OCI-LY1 (cell line): ENCODE data around the gene NHSL2.

Experiments
- H2AFZ ChIP-seq: fragments of 200-600 bp; sonication (generic), shearing (Covaris generic); 2 replicates; pipeline ENCODE4 v1.6.0; 2014; ENCODE audit warnings: antibody characterized with exemption, mild to moderate bottlenecking, low read length
- H3F3A ChIP-seq: fragments of 200-600 bp; sonication (generic), shearing (Covaris generic); 2 replicates; pipeline ENCODE4 v1.6.0; 2014; ENCODE audit warnings: mild to moderate bottlenecking, antibody characterized with exemption, low read length, moderate library complexity; ENCODE audit not compliant: insufficient read depth
- H3K27ac ChIP-seq: fragments of 200-600 bp; sonication (generic); 2 replicates; pipeline ENCODE4 v1.5.1; 2014; ENCODE audit warnings: low read length, mixed run types, mild to moderate bottlenecking, low read depth; ENCODE audit not compliant: poor library complexity, severe bottlenecking
- H3K27me3 ChIP-seq: fragments of 200-600 bp; sonication (generic); 2 replicates; pipeline ENCODE4 v1.6.0; 2014; ENCODE audit warnings: antibody characterized with exemption, mild to moderate bottlenecking, low read length, moderate library complexity; ENCODE audit not compliant: insufficient read depth
- H3K36me3 ChIP-seq: fragments of 200-600 bp; sonication (generic); 2 replicates; pipeline ENCODE4 v1.6.1; 2014; ENCODE audit warnings: mild to moderate bottlenecking, antibody characterized with exemption, low read length, moderate library complexity, mixed read lengths; ENCODE audit not compliant: insufficient read depth
- H3K4me1 ChIP-seq: fragments of 200-600 bp; sonication (generic); 2 replicates; pipeline ENCODE4 v1.5.1; 2014; ENCODE audit warnings: mild to moderate bottlenecking, low read length, moderate library complexity; ENCODE audit not compliant: insufficient read depth, severe bottlenecking
- H3K4me2 ChIP-seq: fragments of 200-600 bp; sonication (generic), shearing (Covaris generic); 2 replicates; pipeline ENCODE4 v1.6.1; 2014; ENCODE audit warnings: low read length
- H3K4me3 ChIP-seq: fragments of 200-600 bp; sonication (generic); 2 replicates; pipeline ENCODE4 v1.5.1; 2014; ENCODE audit warnings: low read length, low read depth, mild to moderate bottlenecking, mixed read lengths; ENCODE audit not compliant: poor library complexity, severe bottlenecking
- H3K79me2 ChIP-seq: fragments of 200-600 bp; shearing (Covaris generic); 2 replicates; pipeline ENCODE4 v1.6.1; 2016; ENCODE audit warnings: mixed run types, low read length, mixed read lengths; ENCODE audit not compliant: insufficient read depth
- H3K9ac ChIP-seq: fragments of 200-600 bp; sonication (generic), shearing (Covaris generic); 2 replicates; pipeline ENCODE4 v1.6.1; 2014; ENCODE audit warnings: mild to moderate bottlenecking, low read length, mixed read lengths
- H3K9me2 ChIP-seq: fragments of 200-600 bp; sonication (generic), shearing (Covaris generic); 2 replicates; pipeline ENCODE4 v1.6.1; 2014; ENCODE audit warnings: low read depth, mild to moderate bottlenecking, low read length, mixed read lengths
- H3K9me3 ChIP-seq: fragments of 200-600 bp; shearing (Covaris generic); 2 replicates; pipeline ENCODE4 v1.6.1; 2014; ENCODE audit warnings: low read length, mixed read lengths
- H4K20me1 ChIP-seq: fragments of 200-600 bp; sonication (generic), shearing (Covaris generic); 2 replicates; pipeline ENCODE4 v1.6.0; 2016; ENCODE audit warnings: mild to moderate bottlenecking, low read length; ENCODE audit not compliant: insufficient read depth
- CTCF ChIP-seq: fragments of 200-600 bp; sonication (generic), shearing (Covaris generic); IDR thresholded peaks from 2 replicates; pipeline ENCODE4 v1.5.1; 2017; ENCODE audit warnings: mild to moderate bottlenecking, antibody characterized with exemption, low read length, moderate library complexity, mixed read lengths
- EZH2 ChIP-seq: fragments of 200-600 bp; sonication (generic), shearing (Covaris generic); IDR thresholded peaks from 2 replicates; pipeline ENCODE4 v1.8.0; 2017; ENCODE audit warnings: borderline replicate concordance, mixed run types, mild to moderate bottlenecking, antibody characterized with exemption, low read length, moderate library complexity, mixed read lengths

The NHSL2 gene

GRCh38 chrX:72145181-72145580, 234.5 kb downstream of the NHSL2 start:
- no peak for TF ChIP-seq CTCF
- TF ChIP-seq EZH2, result no peak

GRCh38 chrX:72146527-72146926, 235.9 kb downstream of the NHSL2 start:
- no peaks in the 10 kb centered on the region for H3K27me3 ChIP-seq
- H3K9me2 ChIP-seq, result no peaks in the 10 kb centered on the region
- no peaks in the 10 kb centered on the region for H3K36me3 ChIP-seq
- H3K9ac ChIP-seq, result no peak overlapping the region
- H4K20me1 ChIP-seq, result no peaks in the 10 kb centered on the region
- no peaks in the 10 kb centered on the region for H3F3A ChIP-seq
- H2AFZ ChIP-seq, result no peak overlapping the region
- no peaks in the 10 kb centered on the region for H3K9me3 ChIP-seq
- TF ChIP-seq EZH2, result no peak
- TF ChIP-seq CTCF, result no peak
- no peak overlapping the region for H3K4me3 ChIP-seq
- H3K4me2 ChIP-seq, result no peak overlapping the region
- no peak overlapping the region for H3K27ac ChIP-seq
- no peaks in the 10 kb centered on the region for H3K4me1 ChIP-seq
- H3K79me2 ChIP-seq, result no peaks in the 10 kb centered on the region

More at GRCh38 chrX:72145181-72145580, 234.5 kb downstream of the NHSL2 start:
- H3K27me3 ChIP-seq, result no peaks in the 10 kb centered on the region
- no peak overlapping the region for H3K27ac ChIP-seq
- H3K4me3 ChIP-seq, result no peak overlapping the region
- H3K4me2 ChIP-seq, result no peak overlapping the region
- H2AFZ ChIP-seq, result no peak overlapping the region
- no peaks in the 10 kb centered on the region for H3K9me2 ChIP-seq
- no peaks in the 10 kb centered on the region for H3K9me3 ChIP-seq
- H3F3A ChIP-seq, result no peaks in the 10 kb centered on the region
- H3K36me3 ChIP-seq, result no peaks in the 10 kb centered on the region
- H4K20me1 ChIP-seq, result no peaks in the 10 kb centered on the region
- no peak overlapping the region for H3K9ac ChIP-seq
- no peaks in the 10 kb centered on the region for H3K79me2 ChIP-seq
- H3K4me1 ChIP-seq, result no peaks in the 10 kb centered on the region

GRCh38 chrX:72158773-72159172, 248.1 kb downstream of the NHSL2 start:
- Histone ChIP-seq H3K27ac (no peak overlapping the region), H3K9me2 (no peaks in the 10 kb centered on the region), H3K4me3 (no peak overlapping the region), H3K27me3 (no peaks in the 10 kb centered on the region), H2AFZ (no peak overlapping the region), H3F3A (no peaks in the 10 kb centered on the region), H3K4me2 (no peak overlapping the region), H3K4me1 (no peaks in the 10 kb centered on the region), H3K79me2 (no peaks in the 10 kb centered on the region), H3K36me3 (no peaks in the 10 kb centered on the region), H3K9me3 (no peaks in the 10 kb centered on the region), H3K9ac (no peak overlapping the region), H4K20me1 (no peaks in the 10 kb centered on the region)
- no peak for TF ChIP-seq EZH2
- no peak for TF ChIP-seq CTCF
